ENCODE data around the gene MOGAT3.

MOGAT3 gene

DNA sequence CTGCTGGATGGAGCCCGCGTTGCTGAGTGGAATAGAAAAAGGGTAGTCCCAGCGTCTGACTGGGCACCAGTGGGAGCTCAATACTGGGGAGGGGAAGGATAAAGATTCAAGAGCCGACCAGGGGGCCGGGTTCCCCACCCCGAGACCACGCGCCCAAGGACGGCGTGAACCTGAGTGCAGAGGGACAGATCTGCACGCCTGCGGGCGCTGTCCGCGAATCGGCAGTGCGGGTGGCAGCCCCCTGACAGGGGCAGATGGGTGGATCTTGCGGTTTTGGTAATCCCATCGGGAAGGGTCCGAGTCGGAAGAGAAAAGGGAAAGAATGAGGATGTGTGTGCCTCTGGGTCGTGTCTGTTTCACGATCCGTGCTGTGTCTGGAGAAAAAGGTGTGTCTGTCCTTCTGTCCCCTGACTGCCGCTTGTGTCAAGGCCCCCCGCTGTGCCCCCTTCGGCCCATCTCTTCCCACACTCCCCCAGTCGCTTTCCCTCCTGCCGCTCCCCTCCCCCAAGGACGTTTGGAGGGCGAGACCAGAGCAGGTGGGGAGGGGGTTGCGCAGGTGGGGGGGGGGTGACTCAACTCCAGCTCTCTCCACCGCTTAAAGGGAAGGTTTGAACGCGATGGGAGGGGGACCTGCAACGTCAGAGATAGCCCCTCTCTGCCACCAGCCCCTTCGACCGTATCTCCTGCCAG lies 34.7 kb downstream of the MOGAT3 start:
- no peak for DNase-seq
- intact Hi-C loops (cut with DNase I) = no loop called here

DNA sequence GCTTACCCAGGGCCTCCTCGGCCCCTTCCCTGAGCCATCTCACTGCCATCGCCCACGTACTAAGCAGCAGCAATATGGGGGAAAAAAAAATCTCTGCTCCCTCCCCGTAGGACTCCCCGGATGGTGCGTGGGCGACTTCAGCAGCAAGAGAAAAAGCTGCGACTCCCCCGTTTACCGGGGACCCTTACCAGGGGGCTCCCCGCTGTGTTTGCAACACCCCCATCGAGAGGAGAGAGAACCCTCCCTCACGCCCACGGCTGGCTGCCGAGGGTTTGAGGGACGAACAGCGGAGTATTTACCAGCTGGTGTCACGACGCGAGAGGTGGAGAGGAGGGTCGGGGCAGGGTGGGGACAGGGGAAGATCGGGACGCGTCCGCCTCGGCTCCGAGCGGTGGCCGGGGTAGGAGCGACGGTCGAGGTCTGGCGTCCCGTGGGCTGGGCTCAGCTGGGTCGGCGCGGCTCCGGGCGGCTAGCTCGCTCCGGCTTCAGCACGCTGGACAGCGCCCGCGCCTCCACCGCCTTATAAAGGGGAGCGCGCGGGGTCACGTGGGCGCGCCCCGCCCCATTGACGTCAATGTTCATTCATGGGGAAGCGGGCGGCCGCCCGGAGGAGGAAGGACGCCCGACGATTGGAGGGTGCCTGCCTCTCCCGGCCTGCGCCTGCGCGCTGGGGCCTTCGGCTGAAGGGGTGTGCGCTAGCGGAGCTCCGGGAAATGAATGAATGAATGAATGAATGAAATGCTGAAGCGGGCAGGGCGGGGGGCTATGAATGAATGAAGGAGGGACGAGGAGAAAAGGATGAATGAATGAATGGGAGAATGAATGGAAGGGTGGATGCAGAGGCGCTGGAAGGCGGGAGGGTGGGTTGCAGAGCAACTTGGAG lies 35.5 kb downstream of the MOGAT3 start, which contains the start of gene VGF:
VGF (minus strand) TSS at position 495 of the 883 bp plus-strand sequence. CDS start 726 bp downstream, outside the sequence.
- intact Hi-C loops (cut with DNase I) = no loop called here
- peak; percentile 74 to 96 (median 91) for DNase-seq

DNA sequence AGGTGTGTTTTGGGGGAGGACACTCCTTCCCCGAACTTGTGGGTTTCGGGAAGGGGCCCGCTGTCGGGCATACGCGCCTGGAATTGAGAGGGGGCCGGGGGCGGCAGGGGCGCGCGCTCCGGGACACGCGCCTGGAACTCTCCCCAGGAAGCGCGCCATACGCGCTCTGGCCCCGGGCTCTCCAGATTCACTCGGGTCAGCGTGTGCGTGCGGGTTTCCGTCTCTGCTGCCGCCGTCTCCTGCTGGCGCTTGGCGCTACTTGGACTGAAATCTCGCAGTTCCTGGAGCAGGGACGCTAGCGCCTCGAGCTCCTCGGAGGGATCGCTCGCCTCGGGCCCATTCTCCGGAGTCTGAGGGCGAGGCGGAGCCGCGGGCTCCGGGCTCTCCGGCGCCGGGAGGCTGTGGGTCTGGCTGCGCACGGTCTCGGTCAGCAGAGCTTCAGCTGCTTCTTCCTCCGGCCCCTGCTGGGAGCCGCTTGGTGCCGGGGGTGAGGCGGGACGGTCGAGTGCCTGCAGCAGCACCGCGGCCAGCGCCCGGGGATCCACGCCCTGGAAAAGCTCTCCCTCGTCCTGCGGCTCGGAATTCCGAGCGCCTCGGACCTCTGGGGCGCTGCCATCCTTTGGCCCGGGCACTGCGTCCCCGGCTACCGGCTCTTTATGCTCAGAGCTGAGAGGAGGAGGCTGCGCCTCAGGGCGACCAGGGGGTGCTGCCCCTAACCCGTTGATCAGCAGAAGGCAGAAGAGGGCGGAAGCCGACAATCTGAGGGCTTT lies 36.6 kb downstream of the MOGAT3 start:
- intact Hi-C loops (cut with DNase I) = no loop called here

DNA sequence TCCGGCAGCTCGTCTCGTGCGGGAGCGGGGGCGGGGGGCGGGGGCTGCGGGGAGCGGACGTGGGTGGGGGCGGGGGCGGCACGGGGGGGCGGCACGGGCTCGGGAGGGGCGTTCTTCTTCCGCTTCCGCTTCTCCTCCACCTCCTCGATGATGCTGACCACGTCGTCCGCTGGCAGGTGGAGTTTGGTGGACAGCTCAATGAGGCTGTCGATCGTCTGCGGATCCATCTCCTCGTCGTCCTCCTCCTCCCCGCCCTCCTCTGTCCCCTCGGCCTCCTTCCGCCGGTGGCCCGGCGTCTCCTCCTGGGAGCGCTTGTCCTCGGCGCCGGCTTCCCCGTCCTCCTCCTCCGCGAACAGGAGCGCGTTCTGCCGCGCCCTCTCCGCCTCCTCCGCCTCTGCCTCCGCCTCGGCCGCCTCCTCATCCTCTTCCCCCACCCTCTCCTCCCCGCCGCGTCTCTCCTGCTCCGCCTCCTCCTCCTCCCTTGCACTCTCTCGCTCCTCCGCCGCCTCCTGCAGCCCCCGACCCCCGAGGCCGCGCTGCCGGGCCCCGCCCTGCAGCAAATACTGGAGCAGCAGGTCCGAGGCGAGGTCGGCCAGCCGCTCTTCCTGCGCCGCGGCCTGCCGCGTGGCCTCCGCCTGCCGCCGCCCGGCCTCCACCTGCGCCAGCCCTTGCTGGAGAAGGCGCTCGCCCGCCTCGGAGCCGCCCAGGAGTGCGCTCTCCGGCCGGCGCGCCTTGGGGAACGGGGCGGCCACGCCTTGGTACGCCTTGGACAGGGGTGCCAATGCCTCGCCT lies 37.4 kb downstream of the MOGAT3 start:
- intact Hi-C loops (cut with DNase I) = no loop called here
- DNase-seq = peak in 11 of 42 donors; percentile 18 to 72 (median 41)

More for the DNA sequence above, 36.6 kb downstream of the MOGAT3 start:
- peak in 8 of 42 donors; percentile 30 to 65 (median 48) for DNase-seq

DNA sequence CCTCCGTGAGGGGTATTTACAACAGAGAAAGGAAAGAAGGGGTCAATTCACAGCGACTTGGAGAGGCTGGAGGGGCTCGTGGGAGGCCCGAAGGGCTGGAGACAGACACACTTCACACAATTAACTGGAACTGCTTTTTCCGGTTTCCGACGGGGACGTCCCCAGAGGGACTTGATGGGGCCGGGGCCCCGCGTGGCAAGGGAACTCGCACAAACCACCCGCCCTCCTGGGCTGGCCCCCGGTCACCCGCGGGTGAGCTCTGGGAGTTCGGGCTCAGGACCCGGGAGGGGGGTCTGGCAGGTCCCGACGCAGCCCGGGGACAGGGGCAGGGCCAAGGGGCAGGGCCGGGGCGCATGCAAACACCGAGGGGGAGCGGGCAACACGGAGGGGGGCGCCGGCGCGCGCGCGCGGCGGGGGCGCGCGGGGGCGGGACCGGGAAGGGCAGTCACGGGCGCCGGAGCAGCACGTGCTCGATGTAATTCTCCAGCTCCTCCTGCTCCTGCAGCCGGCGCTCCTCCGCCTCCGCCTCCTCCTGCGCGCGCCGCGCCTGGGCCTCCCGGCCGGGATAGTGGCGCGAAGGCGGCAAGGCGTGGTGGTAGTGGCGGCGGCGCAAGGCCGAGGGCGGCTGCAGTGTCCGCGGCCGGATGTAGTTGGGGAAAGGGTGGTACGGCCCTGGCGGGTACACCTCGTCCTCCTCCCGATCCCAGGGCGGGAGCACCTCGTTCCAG lies 38.1 kb downstream of the MOGAT3 start:
- intact Hi-C loops (cut with DNase I) = no loop called here
- peak in 20 of 42 donors; percentile 23 to 71 (median 60) for DNase-seq

DNA sequence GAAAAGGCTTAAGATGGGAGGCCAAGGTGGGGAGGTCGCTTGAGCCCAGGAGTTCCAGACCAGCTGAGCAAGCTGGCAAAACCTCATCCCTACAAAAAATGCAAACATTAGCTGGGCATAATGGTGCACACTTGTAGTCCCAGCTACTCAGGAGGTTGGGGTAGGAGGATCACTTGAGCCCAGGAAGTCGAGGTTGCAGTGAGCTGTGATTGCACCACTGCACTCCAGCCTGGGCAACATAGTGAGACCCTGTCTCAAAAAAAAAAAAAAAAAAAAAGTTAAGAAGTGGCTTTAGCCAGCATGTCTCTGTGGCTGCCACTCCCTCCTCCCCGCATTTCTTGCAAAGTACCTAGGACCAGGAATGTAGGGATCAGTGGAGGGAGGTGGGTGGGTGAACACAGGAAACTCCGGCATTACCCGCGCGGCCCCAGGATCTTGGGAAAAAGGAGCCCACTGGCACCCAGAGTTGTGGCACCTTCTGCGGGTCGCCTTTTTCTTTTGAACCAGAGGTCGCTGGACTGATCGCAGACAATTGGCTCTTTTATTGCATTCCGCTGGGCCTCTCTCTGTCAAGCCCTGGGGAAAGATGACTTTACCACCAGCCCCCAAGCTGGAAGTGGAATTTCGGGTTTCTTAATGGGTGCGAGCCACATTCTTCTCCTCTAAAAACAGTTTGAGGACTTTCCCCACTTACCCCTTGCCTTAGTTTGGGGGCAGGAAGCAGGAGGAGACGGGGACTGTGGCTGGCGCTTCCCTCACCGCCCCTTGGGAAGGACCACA lies 39.0 kb downstream of the MOGAT3 start:
- DNase-seq = peak in 1 of 42 donors; percentile 4
- intact Hi-C loops (cut with DNase I) = no loop called here

DNA sequence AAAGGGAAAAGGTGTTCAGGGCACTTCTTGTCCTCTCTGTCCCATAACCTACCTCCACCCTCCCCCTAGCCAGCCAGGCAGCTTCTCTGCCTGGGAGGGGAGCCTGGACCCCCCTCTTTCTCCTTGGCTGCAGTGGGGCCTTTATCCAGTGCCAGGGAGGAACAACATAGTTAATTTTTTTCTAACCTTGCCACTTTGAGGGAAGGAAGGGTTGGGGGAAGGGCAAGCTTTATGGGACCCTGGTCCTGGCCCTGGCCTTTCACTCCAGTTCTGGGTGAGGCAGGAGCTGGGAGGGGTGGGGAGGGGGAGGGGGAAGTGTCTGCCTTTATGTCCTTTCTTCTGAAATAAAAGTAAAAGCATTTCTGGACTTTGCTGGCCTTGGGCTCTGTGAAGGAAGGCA lies 39.9 kb downstream of the MOGAT3 start:
- intact Hi-C loops (cut with DNase I) = no loop called here

DNA sequence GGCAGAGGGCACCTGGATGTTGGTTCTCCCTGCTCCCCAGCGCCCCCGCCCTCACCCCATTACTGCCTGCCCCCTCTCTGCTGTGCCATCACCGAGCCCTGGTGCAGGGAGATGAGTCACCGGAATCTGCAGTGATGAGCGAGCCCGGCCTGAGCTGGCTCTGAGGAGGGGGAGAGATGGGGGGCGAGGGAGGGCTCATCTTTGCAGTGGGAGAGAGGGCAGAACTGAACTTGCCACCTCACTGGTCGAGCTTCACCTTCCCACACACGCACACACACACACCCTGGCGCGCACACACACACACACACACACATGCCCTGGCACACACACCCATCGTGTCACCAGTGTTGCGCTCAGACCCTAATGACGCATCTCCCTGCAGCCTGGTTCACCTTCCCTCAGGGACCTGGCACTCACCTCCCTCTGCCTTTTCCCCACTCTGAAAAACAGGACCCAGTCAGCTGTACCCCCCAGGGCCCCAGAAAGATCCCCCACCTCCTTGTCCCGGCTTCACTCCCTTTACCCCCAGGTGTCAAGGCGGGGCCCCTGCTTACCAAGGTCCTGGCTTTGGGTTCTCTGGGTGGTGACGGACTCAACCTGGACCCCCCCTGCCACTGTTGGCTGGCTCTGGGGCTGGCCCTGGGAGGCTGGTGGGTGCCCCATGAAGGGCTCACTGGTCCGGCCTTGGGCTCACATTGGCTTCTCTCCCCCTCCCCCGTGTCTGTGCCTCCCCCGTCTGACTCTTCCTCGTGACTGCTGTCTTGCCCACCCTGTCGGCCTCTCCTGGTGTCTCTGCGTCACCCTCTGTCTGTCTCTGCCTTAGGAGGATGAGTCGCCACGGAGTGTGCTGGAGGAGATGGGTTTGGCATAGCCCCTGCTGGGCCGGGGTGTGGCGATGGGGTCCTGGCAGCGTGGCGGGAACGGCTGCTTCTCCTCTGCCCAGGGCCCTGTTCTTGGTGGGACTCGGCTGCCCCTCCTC lies 40.9 kb downstream of the MOGAT3 start:
- peak; percentile 44 to 92 (median 76) for DNase-seq

More for the DNA sequence above, 39.9 kb downstream of the MOGAT3 start:
- DNase-seq = no peak

DNA sequence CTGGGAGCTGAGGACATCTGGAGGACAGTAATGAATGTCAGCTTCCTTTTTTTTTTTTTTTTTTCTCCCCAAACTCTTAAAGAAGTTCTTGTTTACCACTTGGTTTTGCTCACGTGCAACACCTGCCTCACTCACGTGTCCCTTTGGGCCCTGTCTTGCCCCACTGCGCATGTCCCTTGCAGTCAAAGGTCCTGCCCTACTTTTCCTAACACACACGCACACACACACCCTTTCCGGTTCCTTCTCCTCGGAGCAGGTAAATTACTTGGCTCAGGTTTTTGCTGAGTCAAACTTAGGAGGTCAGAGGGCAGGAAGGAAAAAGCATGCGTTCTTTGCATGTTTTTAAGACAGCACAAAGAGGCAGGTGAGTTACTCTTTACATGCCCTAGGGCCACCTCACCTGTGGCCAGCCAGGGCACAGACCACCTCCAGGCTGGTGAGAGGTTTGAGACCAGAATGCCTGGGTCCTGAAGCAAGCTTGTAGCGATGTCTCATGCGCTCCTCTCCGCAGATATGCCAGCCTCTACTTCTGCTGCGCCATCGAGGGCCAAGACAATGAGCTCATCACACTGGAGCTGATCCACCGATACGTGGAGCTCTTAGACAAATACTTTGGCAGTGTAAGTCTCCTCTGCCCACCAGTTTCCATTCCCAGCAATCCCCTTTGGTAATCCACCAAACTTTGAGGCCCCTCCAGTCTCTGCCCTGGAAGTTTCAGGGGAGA lies 43.8 kb downstream of the MOGAT3 start:
- DNase-seq = peak in 1 of 42 donors; percentile 32
- intact Hi-C loops (cut with DNase I) = no loop called here

More for the DNA sequence above, 40.9 kb downstream of the MOGAT3 start:
- intact Hi-C loops (cut with DNase I) = no loop called here

DNA sequence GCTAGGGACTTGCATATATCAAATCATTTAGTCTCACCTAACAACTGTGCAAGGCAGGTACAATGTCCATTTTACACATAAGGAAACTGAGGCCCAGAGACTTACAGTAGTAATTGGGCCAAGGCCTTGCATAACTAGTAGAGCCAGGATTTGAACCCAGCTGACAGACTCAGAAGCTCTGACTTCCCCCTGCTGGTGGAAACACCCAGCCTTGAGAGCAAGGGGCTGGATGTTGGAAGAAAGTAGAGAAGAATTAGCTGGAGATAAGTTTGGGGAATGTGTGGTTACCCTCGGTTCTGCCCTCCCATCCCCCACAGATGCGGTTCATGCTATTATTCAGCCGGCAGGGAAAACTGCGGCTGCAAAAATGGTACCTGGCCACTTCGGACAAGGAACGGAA lies 44.6 kb downstream of the MOGAT3 start:
- peak in 1 of 42 donors; percentile 13 for DNase-seq
- intact Hi-C loops (cut with DNase I) = no loop called here

DNA sequence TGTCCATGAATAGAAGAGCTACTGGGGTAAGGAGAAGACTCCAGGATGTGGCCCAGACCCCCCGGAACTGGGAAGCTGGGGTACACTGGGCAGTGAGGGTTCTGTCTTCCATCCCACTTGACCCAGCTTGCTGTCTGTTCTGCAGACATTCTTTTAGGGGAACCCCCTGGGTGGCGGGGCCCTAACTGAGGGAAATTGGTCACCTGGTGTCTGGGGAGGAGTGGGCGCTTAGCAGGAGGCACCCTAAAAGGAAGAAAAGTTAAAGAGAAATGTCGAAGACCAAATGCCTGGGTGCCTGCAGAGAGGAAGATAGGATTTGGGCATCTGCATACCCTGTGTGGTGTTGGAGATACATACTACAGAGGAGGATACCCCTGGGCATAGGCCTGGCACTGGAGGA lies 45.5 kb downstream of the MOGAT3 start:
- intact Hi-C loops (cut with DNase I) = no loop called here

DNA sequence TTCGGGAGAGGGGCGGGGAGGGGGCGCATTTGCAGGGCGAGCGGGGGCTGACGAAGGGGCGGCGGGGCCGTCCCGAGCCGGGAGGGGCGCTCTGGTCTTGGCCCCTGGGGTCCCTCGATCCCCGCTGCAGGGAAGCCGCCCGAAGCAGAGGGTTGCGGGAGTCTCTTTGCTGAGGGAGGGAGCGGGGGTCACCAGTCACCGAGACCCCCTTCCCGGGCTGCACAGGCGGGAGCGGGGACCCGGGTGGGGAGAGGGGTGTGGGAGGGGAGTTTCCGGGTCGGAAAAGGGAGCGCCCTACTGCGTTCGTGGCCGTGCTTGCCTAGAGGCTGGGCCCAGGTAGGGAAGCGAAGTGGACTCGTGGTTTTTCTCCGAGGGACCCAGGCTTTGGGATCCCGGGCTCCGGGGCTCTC lies 46.1 kb downstream of the MOGAT3 start:
- intact Hi-C loops (cut with DNase I) = no loop called here
- peak in 2 of 42 donors; percentile 10 to 32 for DNase-seq

More for the DNA sequence above, 45.5 kb downstream of the MOGAT3 start:
- peak in 1 of 42 donors; percentile 5 for DNase-seq

DNA sequence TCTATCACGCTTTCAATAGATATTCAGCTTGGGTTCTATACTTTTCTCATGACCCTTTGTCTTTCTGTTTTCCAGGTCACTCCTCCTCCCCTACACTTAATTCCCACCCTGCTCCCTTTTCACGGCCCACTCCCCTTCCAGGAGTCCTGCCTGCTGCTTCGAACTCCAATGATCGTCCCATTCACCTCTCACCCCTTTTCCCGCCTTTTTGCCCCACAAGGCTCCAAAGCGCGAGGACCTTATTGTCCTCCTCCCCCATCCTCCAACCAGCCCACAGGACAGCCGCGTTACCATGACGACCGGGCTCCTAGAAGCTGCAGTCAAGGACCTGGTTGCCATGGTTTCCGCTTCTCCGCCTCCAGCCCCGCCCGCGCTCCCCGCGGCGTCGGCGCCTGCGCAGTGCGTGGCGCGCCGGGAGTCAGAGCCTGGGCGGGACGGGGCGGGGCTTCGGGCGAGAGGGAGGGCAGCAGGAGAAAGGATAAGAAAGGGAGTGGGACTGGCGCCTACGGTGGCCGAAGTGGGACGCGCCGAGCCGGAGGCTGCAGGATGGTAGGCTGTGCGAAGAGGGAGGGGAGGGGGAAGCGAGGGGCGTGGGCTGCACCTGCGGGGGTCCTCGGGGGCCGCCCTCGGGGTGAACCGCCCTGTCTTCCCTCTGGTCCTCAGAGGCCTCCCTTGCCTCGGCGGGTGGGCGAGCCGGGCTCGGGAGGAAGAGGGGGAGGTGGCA lies 46.7 kb downstream of the MOGAT3 start, which contains the start of gene AP1S1:
AP1S1 (plus strand) TSS at position 508 of the 724 bp plus-strand sequence; CDS start at position 547, 39 bp downstream.
- DNase-seq = peak; percentile 87 to 99 (median 94)
- intact Hi-C loops (cut with DNase I) = no loop called here

DNA sequence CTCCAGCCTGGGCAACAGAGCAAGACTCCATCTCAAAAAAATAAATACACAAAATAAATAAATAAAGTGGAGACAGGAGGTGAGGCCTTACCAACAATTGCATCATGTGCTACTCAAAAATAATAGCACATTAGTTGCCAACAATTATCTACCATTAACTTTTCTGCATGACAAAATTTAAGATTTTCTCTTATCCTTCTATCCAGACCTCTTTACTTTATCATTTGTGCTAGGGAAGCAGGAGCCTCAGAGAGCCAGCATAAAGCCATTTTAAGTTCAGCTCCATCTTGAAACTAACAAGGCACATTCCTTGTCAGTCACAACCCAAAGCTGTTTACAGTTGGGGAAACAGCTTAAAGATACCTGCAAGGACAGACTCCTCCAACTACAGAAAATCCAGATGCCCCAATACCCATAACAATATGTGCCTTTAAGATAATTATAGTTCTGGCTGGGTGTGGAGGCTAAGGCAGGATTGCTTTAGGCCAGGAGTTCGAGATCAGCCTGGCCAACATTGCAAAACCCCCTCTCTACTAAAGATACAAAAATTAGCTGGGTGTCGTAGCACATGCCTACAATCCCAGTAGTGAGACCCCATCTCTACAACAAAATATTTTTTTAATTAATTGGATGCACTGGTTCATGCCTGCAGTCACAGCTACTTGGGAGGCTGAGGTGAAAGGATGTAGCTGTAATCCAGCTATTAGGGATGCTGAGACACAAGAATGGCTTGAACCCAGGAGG lies 48.8 kb downstream of the MOGAT3 start:
- intact Hi-C loops (cut with DNase I) = no loop called here
- no peak for DNase-seq

Measured in head of caudate nucleus (tissue), 42 donors.